Heart left ventricle (tissue), 13 donors: ENCODE results near the gene RPLP2.

ENCODE experiments used
- CTCF ChIP-seq, 12 donors: fragments of 200-600 bp; sonication (generic) in 4 of 12; IDR thresholded peaks; one replicate each; pipeline versions ENCODE4 v1.5.0 to v1.8.0; 2018 to 2022; ENCODE audit warnings: antibody characterized with exemption in 12 of 12, mild to moderate bottlenecking in 5 of 12
- POLR2A ChIP-seq, 2 donors: fragments of 450-650 bp; IDR thresholded peaks; one replicate each; pipeline ENCODE4 v1.6.1; 2017; ENCODE audit warnings: antibody characterized with exemption in 2 of 2, mild to moderate bottlenecking in 2 of 2, moderate library complexity in 2 of 2
- donor health status: ischemic (EF 13 %, LVEDD 7.1; RV severe dilation, severe dysfunction).
- donor health status: DM: no; HTN: yes; CAD: no.
- donor health status: DM: no; HTN: no; CAD: no.
- donor health status: ischemic (EF 25% LVEDD 6.9; RV normal size, moderate dysfunction).
- donor health status: ischemic (EF 25% LVEDD 5.7; RV mildly dilated, moderate dysfunction).
- donor health status: ischemic (EF 35%, LVEDD 5.7; RV mildly dilated, moderate dysfunction).
- donor health status: nonischemic (EF 11% LVEDD 7.7; RV severe dilation, severe dysfunction).
- donor health status: DM: yes; HTN: yes; CAD: no.
- donor health status: PGD.
- donor health status: ischemic (EF 29% LVEDD 5.4; RV normal size, mild dysfunction).
- donor health status: nonischemic (EF 23%, LVEDD 6.1; RV moderate dilation, normal function).

GRCh38 chr11:828506-829175, 18.9 kb downstream of the RPLP2 start:
- TF ChIP-seq POLR2A (IDR thresholded peaks at IDR 0.05): no peak
- TF ChIP-seq CTCF (IDR thresholded peaks at IDR 0.05): no peak
